Measurements from ENCODE around the gene MYH11. TPM values are rescaled to one million over a fixed set of nuclear protein-coding genes. Genes with fewer than 3 reads are reported as not detected.
A peak's percentile ranks its signal among the peaks of the same experiment; 100 is the strongest.
"Not testable (repeated sequence)": the region's sequence is repeated elsewhere in the genome, so short reads cannot be mapped to it uniquely, and the experiment has no call there.

Gene MYH11
- total RNA-seq, 1 donor = 0.27 TPM

- peak in 1 of 3 donors; percentile 31 for DNase-seq (ENCODE audit: low read depth in 2 of 3, low spot score in 2 of 3)
These were observed 45.1 kb downstream of the MYH11 start for GRCh38 chr16:15811481-15812400.

GRCh38 chr16:15810949-15811348 is 45.9 kb downstream of the MYH11 start:
- DNase-seq (ENCODE audit: low read depth in 2 of 3, low spot score in 2 of 3) = no peak

- DNase-seq (ENCODE audit: low read depth in 2 of 3, low spot score in 2 of 3) = no peak
These were observed 46.4 kb downstream of the MYH11 start for GRCh38 chr16:15810411-15810810.

GRCh38 chr16:15809297-15809696 is 47.5 kb downstream of the MYH11 start:
- DNase-seq (ENCODE audit: low read depth in 2 of 3, low spot score in 2 of 3) = not testable (repeated sequence)

- no peak for DNase-seq (ENCODE audit: low read depth in 2 of 3, low spot score in 2 of 3)
These were observed 48.8 kb downstream of the MYH11 start for GRCh38 chr16:15808071-15808470.

- DNase-seq (ENCODE audit: low read depth in 2 of 3, low spot score in 2 of 3) = no peak
These were observed 49.2 kb downstream of the MYH11 start for GRCh38 chr16:15807603-15808009.

GRCh38 chr16:15803618-15804017 is 53.2 kb downstream of the MYH11 start:
- DNase-seq (ENCODE audit: low read depth in 2 of 3, low spot score in 2 of 3) = no peak

- DNase-seq (ENCODE audit: low read depth in 2 of 3, low spot score in 2 of 3) = no peak
These were observed 56.9 kb downstream of the MYH11 start for GRCh38 chr16:15799851-15800495.

- DNase-seq (ENCODE audit: low read depth in 2 of 3, low spot score in 2 of 3) = no peak
These were observed 58.2 kb downstream of the MYH11 start for GRCh38 chr16:15798671-15799070.

- DNase-seq (ENCODE audit: low read depth in 2 of 3, low spot score in 2 of 3) = no peak
These were observed 59.9 kb downstream of the MYH11 start for GRCh38 chr16:15796885-15797284.

GRCh38 chr16:15795615-15796014 is 61.2 kb downstream of the MYH11 start:
- no peak for DNase-seq (ENCODE audit: low read depth in 2 of 3, low spot score in 2 of 3)

GRCh38 chr16:15792563-15792971 is 64.3 kb downstream of the MYH11 start:
- DNase-seq (ENCODE audit: low read depth in 2 of 3, low spot score in 2 of 3) = no peak

- DNase-seq (ENCODE audit: low read depth in 2 of 3, low spot score in 2 of 3) = no peak
These were observed 66.4 kb downstream of the MYH11 start for GRCh38 chr16:15790458-15790857.

- not testable (repeated sequence) for DNase-seq (ENCODE audit: low read depth in 2 of 3, low spot score in 2 of 3)
These were observed 67.0 kb downstream of the MYH11 start for GRCh38 chr16:15789816-15790215.

- DNase-seq (ENCODE audit: low read depth in 2 of 3, low spot score in 2 of 3) = no peak
These were observed 68.0 kb downstream of the MYH11 start for GRCh38 chr16:15788846-15789239.

- DNase-seq (ENCODE audit: low read depth in 2 of 3, low spot score in 2 of 3) = no peak
These were observed 70.3 kb downstream of the MYH11 start for GRCh38 chr16:15786501-15786900.

- DNase-seq (ENCODE audit: low read depth in 2 of 3, low spot score in 2 of 3) = no peak
These were observed 71.3 kb downstream of the MYH11 start for GRCh38 chr16:15785386-15786059.

- no peak for DNase-seq (ENCODE audit: low read depth in 2 of 3, low spot score in 2 of 3)
These were observed 72.8 kb downstream of the MYH11 start for GRCh38 chr16:15783985-15784384.

GRCh38 chr16:15782573-15783365 is 74.1 kb downstream of the MYH11 start:
- DNase-seq (ENCODE audit: low read depth in 2 of 3, low spot score in 2 of 3) = peak in 2 of 3 donors; percentile 13 to 30

- DNase-seq (ENCODE audit: low read depth in 2 of 3, low spot score in 2 of 3) = no peak
These were observed 75.2 kb downstream of the MYH11 start for GRCh38 chr16:15781650-15782049.

- no peak for DNase-seq (ENCODE audit: low read depth in 2 of 3, low spot score in 2 of 3)
These were observed 76.0 kb downstream of the MYH11 start for GRCh38 chr16:15780805-15781204.

All from hematopoietic multipotent progenitor cell (in vitro differentiated cells).